ENCODE measurements around the gene TP73. TPM values are rescaled to one million over a fixed set of nuclear protein-coding genes. Genes with fewer than 3 reads are reported as not detected.

TP73 gene
- total RNA-seq, 5 donors from 2014 or later (not counting 1 experiment from before 2014, with no cell fraction given) = 0.12 to 0.21 (median 0.18) TPM; not detected in 1

- H3K9me3 ChIP-seq = no peaks in the 10 kb centered on the region
- Mint-ChIP-seq H3K4me1 (no peaks in the 10 kb centered on the region), H3K27ac (no peak overlapping the region), H3K36me3 (no peaks in the 10 kb centered on the region), H3K9me3 (peaks cover 0 to 5% (median 4%) of the 10 kb centered on the region in 3 donors), H3K4me3 (no peak overlapping the region), H3K27me3 (peaks cover 23 to 31% of the 10 kb centered on the region in 2 donors)
- H3K27me3 ChIP-seq (replicated peaks in 1 of 2; ENCODE audit: control insufficient read depth in 2 of 2, extremely low read depth in 1 of 2, insufficient read depth in 2 of 2, low read length in 1 of 2) = peaks cover 0 to 52% of the 10 kb centered on the region in 2 experiments
- ChIA-PET CTCF (no interaction called here), POLR2A (no interaction called here)
- H3K27ac ChIP-seq (ENCODE audit: low read length) = no peak overlapping the region
- no peaks in the 10 kb centered on the region for H3K36me3 ChIP-seq (ENCODE audit: control insufficient read depth in 2 of 2, extremely low read depth in 1 of 2, insufficient read depth in 1 of 2, low read length in 1 of 2)
- no peaks in the 10 kb centered on the region for H3K4me1 ChIP-seq (ENCODE audit: control insufficient read depth in 1 of 2, extremely low read depth in 1 of 2, insufficient read depth in 2 of 2, low read length in 2 of 2)
- 83% methylated on average over 13 of the region's 17 CpGs for WGBS (ENCODE audit: insufficient coverage)
- ATAC-seq (replicated peaks in 1 of 4) (no peak), DNase-seq (no peak)
- no peak overlapping the region for H3K4me3 ChIP-seq (ENCODE audit: control insufficient read depth in 1 of 2, extremely low read depth in 1 of 2, low read length in 1 of 2)
These were observed 109.1 kb downstream of the TP73 start for GRCh38 chr1:3761296-3762010.

GRCh38 chr1:3762151-3762872 lies 110.0 kb downstream of the TP73 start:
- Histone ChIP-seq H3K4me1 (ENCODE audit: control insufficient read depth in 1 of 2, extremely low read depth in 1 of 2, insufficient read depth in 2 of 2, low read length in 2 of 2) (no peaks in the 10 kb centered on the region), H3K36me3 (ENCODE audit: control insufficient read depth in 2 of 2, extremely low read depth in 1 of 2, insufficient read depth in 1 of 2, low read length in 1 of 2) (no peaks in the 10 kb centered on the region), H3K9me3 (no peaks in the 10 kb centered on the region), H3K4me3 (ENCODE audit: control insufficient read depth in 1 of 2, extremely low read depth in 1 of 2, low read length in 1 of 2) (no peak overlapping the region), H3K27ac (ENCODE audit: low read length) (no peak overlapping the region), H3K27me3 (replicated peaks in 1 of 2; ENCODE audit: control insufficient read depth in 2 of 2, extremely low read depth in 1 of 2, insufficient read depth in 2 of 2, low read length in 1 of 2) (peaks cover 0 to 52% of the 10 kb centered on the region in 2 experiments)
- no peaks in the 10 kb centered on the region for H3K4me1 Mint-ChIP-seq
- H3K9me3 Mint-ChIP-seq = peaks cover 0 to 5% (median 4%) of the 10 kb centered on the region in 3 donors
- DNase-seq = no peak
- 80% methylated on average over 12 of the region's 15 CpGs for whole genome bisulfite sequencing (ENCODE audit: insufficient coverage)
- CTCF ChIA-PET = no interaction called here
- ATAC-seq (replicated peaks in 1 of 4) = no peak
- peaks cover 23 to 30% of the 10 kb centered on the region in 2 donors for H3K27me3 Mint-ChIP-seq
- no peaks in the 10 kb centered on the region for H3K36me3 Mint-ChIP-seq
- POLR2A ChIA-PET = no interaction called here
- H3K4me3 Mint-ChIP-seq = no peak overlapping the region
- H3K27ac Mint-ChIP-seq = no peak overlapping the region

- ATAC-seq (replicated peaks in 1 of 4) (no peak), DNase-seq (no peak)
- Histone ChIP-seq H3K4me1 (ENCODE audit: control insufficient read depth in 1 of 2, extremely low read depth in 1 of 2, insufficient read depth in 2 of 2, low read length in 2 of 2) (no peaks in the 10 kb centered on the region), H3K27me3 (replicated peaks in 1 of 2; ENCODE audit: control insufficient read depth in 2 of 2, extremely low read depth in 1 of 2, insufficient read depth in 2 of 2, low read length in 1 of 2) (peaks cover 0 to 57% of the 10 kb centered on the region in 2 experiments), H3K36me3 (ENCODE audit: control insufficient read depth in 2 of 2, extremely low read depth in 1 of 2, insufficient read depth in 1 of 2, low read length in 1 of 2) (no peaks in the 10 kb centered on the region), H3K27ac (ENCODE audit: low read length) (no peak overlapping the region), H3K9me3 (no peaks in the 10 kb centered on the region), H3K4me3 (ENCODE audit: control insufficient read depth in 1 of 2, extremely low read depth in 1 of 2, low read length in 1 of 2) (no peak overlapping the region)
- Mint-ChIP-seq H3K27ac (no peak overlapping the region), H3K9me3 (peaks cover 0 to 5% (median 4%) of the 10 kb centered on the region in 3 donors), H3K27me3 (peaks cover 23 to 34% of the 10 kb centered on the region in 2 donors), H3K4me1 (no peaks in the 10 kb centered on the region), H3K4me3 (no peak overlapping the region), H3K36me3 (no peaks in the 10 kb centered on the region)
- CTCF ChIA-PET = no interaction called here
- POLR2A ChIA-PET = no interaction called here
- WGBS (ENCODE audit: insufficient coverage) = 79% methylated on average over 11 of the region's 12 CpGs
These were observed 110.5 kb downstream of the TP73 start for GRCh38 chr1:3762873-3763228.

DNA sequence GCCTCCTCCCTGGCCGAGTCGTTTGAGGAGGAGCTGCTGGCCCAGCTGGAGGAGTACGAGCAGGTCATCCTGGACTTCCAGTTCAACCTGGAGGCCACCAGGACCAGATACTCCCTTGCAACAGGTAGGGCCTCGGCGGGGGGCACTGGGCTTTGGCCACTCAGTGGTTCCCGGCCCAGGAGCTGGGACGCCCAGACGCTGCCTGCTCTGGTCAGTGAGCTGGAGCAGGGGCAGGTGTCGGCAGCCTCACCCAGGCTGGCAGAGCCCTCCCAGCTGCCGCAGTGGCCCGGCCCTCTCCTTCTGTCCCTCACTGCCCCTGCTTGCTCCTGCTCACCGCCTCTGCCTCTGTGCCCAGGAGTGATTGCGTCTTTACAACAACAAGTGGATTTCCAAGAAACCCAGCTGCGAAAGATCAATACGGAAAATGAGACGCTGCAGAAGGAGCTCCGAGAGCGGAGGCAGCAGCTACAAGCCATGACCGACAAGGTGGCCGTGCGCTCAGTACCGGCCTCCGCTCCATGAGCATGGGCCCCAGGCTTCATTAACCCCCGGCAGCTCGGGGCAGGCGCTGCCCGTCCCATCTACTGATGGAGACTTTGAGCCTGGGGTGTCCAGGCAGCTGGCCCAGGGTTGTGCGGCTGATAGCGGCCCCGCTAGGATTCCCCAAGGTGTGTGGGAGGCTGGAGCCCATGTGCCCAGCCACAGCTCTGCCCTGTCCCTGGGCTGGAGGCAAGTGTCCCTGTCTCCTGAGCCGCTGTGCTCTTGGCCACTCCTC lies 111.2 kb downstream of the TP73 start:
- no peak for DNase-seq
- peaks cover 0 to 59% of the 10 kb centered on the region in 2 experiments for H3K27me3 ChIP-seq (replicated peaks in 1 of 2; ENCODE audit: control insufficient read depth in 2 of 2, extremely low read depth in 1 of 2, insufficient read depth in 2 of 2, low read length in 1 of 2)
- 92% methylated on average over 28 of the region's 31 CpGs for WGBS (ENCODE audit: insufficient coverage)
- no peak overlapping the region for H3K27ac ChIP-seq (ENCODE audit: low read length)
- ChIA-PET CTCF (interaction anchor here in 1 of 2 donors (0.6 kb wide), 1 partner anchor 232 kb away, joined by 3 read pairs; no protein-coding TSS in a partner anchor), POLR2A (no interaction called here)
- no peaks in the 10 kb centered on the region for H3K4me1 ChIP-seq (ENCODE audit: control insufficient read depth in 1 of 2, extremely low read depth in 1 of 2, insufficient read depth in 2 of 2, low read length in 2 of 2)
- Mint-ChIP-seq H3K4me3 (no peak overlapping the region), H3K27ac (no peak overlapping the region), H3K36me3 (no peaks in the 10 kb centered on the region), H3K4me1 (no peaks in the 10 kb centered on the region), H3K9me3 (peaks cover 0 to 5% (median 4%) of the 10 kb centered on the region in 3 donors), H3K27me3 (peaks cover 23 to 34% of the 10 kb centered on the region in 2 donors)
- H3K4me3 ChIP-seq (ENCODE audit: control insufficient read depth in 1 of 2, extremely low read depth in 1 of 2, low read length in 1 of 2) = no peak overlapping the region
- no peaks in the 10 kb centered on the region for H3K9me3 ChIP-seq
- no peaks in the 10 kb centered on the region for H3K36me3 ChIP-seq (ENCODE audit: control insufficient read depth in 2 of 2, extremely low read depth in 1 of 2, insufficient read depth in 1 of 2, low read length in 1 of 2)
- ATAC-seq (replicated peaks in 1 of 4) = no peak

DNA sequence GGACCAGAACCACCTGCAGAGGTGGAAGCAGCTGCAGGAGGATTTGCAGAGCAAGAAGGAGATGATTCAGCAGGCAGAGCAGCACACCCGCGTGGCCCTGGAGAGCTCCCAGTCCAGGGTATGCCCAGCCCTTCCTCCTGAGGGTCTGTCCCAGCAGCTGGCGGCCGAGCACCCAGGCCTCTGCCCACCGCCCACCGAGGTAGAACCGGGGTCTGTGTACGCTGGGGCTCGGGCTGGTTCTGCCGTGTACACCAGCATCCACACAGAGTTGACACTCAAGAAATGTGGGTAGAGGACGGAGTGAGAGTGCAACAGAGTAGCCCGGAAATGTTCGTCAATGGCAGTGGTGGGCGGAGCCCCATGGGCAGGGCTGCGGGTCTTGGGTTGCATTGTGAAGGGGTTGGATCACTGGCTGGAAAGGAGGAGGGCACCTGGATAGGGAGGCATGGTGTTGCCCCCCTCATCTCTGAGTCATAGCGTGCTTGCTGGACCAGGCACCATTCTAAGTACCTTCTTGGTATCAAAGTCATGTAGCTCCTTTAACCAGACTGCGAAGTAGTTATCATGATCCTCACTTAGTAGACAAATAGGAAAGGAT lies 115.1 kb downstream of the TP73 start:
- H3K36me3 Mint-ChIP-seq = no peaks in the 10 kb centered on the region
- Histone ChIP-seq H3K27me3 (replicated peaks in 1 of 2; ENCODE audit: control insufficient read depth in 2 of 2, extremely low read depth in 1 of 2, insufficient read depth in 2 of 2, low read length in 1 of 2) (peaks cover 0 to 53% of the 10 kb centered on the region in 2 experiments), H3K27ac (ENCODE audit: low read length) (no peak overlapping the region), H3K4me3 (ENCODE audit: control insufficient read depth in 1 of 2, extremely low read depth in 1 of 2, low read length in 1 of 2) (no peak overlapping the region), H3K4me1 (ENCODE audit: control insufficient read depth in 1 of 2, extremely low read depth in 1 of 2, insufficient read depth in 2 of 2, low read length in 2 of 2) (peaks cover 7 to 14% of the 10 kb centered on the region in 2 experiments), H3K36me3 (ENCODE audit: control insufficient read depth in 2 of 2, extremely low read depth in 1 of 2, insufficient read depth in 1 of 2, low read length in 1 of 2) (no peaks in the 10 kb centered on the region), H3K9me3 (no peaks in the 10 kb centered on the region)
- H3K27me3 Mint-ChIP-seq = peaks cover 0 to 12% of the 10 kb centered on the region in 2 donors
- 94% methylated on average over 16 of the region's 17 CpGs for WGBS (ENCODE audit: insufficient coverage)
- no peak for ATAC-seq (replicated peaks in 1 of 4)
- no peak overlapping the region for H3K4me3 Mint-ChIP-seq
- ChIA-PET CTCF (no interaction called here), POLR2A (no interaction called here)
- no peak overlapping the region for H3K27ac Mint-ChIP-seq
- H3K4me1 Mint-ChIP-seq = peaks cover 4 to 13% (median 5%) of the 10 kb centered on the region in 3 donors
- no peak for DNase-seq
- no peaks in the 10 kb centered on the region for H3K9me3 Mint-ChIP-seq

- no peak overlapping the region for H3K4me3 ChIP-seq (ENCODE audit: control insufficient read depth in 1 of 2, extremely low read depth in 1 of 2, low read length in 1 of 2)
- 71% methylated on average over 21 of the region's 22 CpGs for WGBS (ENCODE audit: insufficient coverage)
- ChIA-PET CTCF (no interaction called here), POLR2A (no interaction called here)
- H3K27ac ChIP-seq (ENCODE audit: low read length) = no peak overlapping the region
- no peaks in the 10 kb centered on the region for H3K9me3 ChIP-seq
- no peaks in the 10 kb centered on the region for H3K36me3 ChIP-seq (ENCODE audit: control insufficient read depth in 2 of 2, extremely low read depth in 1 of 2, insufficient read depth in 1 of 2, low read length in 1 of 2)
- DNase-seq (no peak), ATAC-seq (replicated peaks in 1 of 4) (no peak)
- no peaks in the 10 kb centered on the region for H3K36me3 Mint-ChIP-seq
- H3K4me3 Mint-ChIP-seq = no peak overlapping the region
- H3K9me3 Mint-ChIP-seq = no peaks in the 10 kb centered on the region
- no peak overlapping the region for H3K27ac Mint-ChIP-seq
- peaks cover 0 to 12% of the 10 kb centered on the region in 2 donors for H3K27me3 Mint-ChIP-seq
- peaks cover 0 to 44% of the 10 kb centered on the region in 2 experiments for H3K27me3 ChIP-seq (replicated peaks in 1 of 2; ENCODE audit: control insufficient read depth in 2 of 2, extremely low read depth in 1 of 2, insufficient read depth in 2 of 2, low read length in 1 of 2)
- H3K4me1 ChIP-seq (ENCODE audit: control insufficient read depth in 1 of 2, extremely low read depth in 1 of 2, insufficient read depth in 2 of 2, low read length in 2 of 2) = peaks cover 7 to 23% of the 10 kb centered on the region in 2 experiments
- H3K4me1 Mint-ChIP-seq = peaks cover 4 to 15% (median 5%) of the 10 kb centered on the region in 3 donors
These were observed 116.6 kb downstream of the TP73 start for GRCh38 chr1:3768811-3769390.
